DLD1 (cell line): Measurements from ENCODE around the gene RHOF.
"Not testable (repeated sequence)": the region's sequence is repeated elsewhere in the genome, so short reads cannot be mapped to it uniquely, and the experiment has no call there.

ENCODE experiments used
- in situ Hi-C: cut with HindIII; loops from 2 replicates; pipeline ENCODE4 v1.10.0; 2017; ENCODE audit warnings: low sequenced_read_pairs

RHOF gene

GRCh38 chr12:121750507-121750955, 43.0 kb downstream of the RHOF start:
- in situ Hi-C loops: no loop called here

GRCh38 chr12:121749267-121749666, 44.2 kb downstream of the RHOF start:
- in situ Hi-C loops: no loop called here

DNA sequence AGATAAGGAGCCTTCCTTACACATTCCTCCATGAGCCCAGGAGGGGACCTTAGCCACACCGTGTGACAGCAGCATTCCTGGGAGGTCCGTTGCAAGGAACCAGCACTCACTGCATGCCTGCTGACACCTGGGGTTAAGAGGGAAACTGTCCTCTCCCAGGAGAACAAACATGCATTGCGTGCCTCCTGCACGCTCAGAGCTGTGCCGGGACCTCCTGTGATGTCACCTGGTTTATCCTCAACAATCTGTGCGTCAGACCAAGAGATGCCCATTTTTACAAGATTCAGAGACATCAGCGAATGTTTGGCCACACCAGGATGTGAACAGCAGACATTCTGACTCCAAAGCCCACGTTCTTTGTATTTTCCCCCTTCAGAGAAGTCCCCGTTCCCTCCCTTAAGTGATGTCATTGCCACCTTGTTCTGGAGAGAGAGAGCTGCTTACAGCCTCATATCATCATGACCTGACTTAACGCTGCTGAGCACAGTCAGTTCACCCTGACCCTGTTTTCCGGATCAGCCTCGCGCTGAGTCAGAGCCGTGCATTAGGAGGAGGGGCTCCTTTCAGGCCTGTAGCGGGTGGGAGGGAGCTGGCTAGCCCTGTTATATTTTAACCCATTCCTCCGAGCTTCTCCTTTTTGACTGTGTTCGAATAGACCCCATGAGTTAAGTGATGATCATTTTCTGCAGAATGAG, 44.8 kb downstream of the RHOF start:
- in situ Hi-C loops: no loop called here

DNA sequence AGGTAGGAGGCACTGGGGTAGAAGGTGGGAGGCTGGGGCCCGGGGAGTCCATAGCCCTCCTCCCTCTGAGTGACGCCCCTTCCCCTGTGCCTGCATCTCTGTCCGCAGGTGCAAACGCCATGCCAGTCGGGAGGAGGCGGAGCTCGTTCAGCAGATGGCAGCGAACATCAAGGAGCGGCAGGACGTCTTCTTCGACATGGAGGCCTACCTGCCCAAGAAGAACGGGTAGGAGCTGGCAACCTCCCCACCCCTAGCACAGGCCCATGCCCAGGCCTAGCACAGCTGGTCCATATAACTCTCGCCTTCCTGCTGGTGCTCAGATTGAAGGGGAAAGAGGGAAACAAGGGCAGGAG, 45.3 kb downstream of the RHOF start:
- in situ Hi-C loops: no loop called here

- in situ Hi-C loops: not testable (repeated sequence)
Observed at GRCh38 chr12:121745545-121745944, 47.9 kb downstream of the RHOF start.

- in situ Hi-C loops: no loop called here
Observed at GRCh38 chr12:121741743-121742142, 51.7 kb downstream of the RHOF start.

GRCh38 chr12:121740847-121741246, 52.6 kb downstream of the RHOF start:
- in situ Hi-C loops: no loop called here

DNA sequence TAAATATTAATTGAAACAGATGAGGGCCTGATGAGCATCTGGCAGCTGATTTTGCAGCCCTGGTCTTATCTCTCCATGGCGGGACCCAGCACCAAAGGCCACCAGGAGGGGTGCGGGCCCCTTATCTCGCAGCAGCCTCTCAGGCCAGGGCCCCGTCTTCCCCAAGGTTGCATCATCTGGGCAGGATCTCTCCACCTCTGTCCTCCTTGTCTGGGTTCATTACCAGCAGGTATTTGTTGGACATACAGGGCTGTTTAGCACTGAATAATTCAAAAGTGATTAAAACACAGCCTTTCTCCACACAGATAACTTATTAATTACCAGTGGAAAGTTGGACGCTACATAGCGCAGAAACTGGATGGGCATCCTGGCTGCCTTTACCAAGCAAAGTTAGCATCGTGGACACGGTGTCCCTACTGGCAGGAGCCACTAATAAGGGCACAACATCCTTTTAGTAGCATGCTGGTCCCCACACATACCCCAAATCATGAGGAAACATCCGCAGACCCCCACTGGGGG, 55.1 kb downstream of the RHOF start:
- in situ Hi-C loops: no loop called here

DNA sequence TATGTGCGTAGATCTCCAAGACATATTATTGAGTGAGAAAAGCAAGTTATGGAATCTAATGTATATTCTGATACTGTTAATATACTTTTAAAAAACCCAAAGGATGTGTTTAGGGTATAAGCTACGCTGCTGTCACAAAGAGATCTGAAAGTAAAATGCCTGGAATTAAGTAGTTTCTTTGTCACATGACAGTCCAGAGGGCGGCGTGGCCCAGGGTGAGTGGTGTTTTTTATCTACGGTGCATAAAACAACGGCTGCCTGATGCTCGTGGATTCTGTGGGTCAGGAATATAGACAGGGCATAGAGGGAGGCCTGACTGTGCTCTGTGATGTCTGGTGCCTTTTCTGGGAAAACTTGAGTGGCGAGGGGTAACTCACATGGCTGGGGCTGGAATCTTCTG, 59.6 kb downstream of the RHOF start:
- in situ Hi-C loops: no loop called here

GRCh38 chr12:121731473-121731872, 62.0 kb downstream of the RHOF start:
- in situ Hi-C loops: no loop called here

DNA sequence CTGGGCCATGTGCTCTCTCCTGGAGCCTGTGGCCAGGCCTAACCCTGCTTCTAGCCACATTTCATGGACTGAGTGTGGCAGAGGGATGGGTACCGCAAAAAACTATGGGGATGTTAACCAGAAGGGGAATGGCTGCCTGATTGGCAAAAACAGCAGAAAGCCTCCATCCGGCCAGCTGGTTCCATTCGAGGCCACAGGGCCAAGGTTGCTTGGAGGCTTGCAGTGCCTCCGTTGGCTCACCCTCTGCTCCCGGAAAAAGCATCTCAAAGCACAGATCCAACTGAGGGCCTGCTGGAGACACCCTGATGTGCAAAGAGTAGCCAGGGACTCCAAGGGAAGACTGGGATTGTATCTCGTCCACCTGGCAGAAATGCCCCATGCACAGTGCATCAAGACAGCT, 64.5 kb downstream of the RHOF start:
- in situ Hi-C loops: no loop called here
